Adipose tissue (tissue), 3 donors: Measurements from ENCODE around the gene GATA5. TPM values are rescaled to one million over a fixed set of nuclear protein-coding genes. Genes with fewer than 3 reads are reported as not detected.

Experiments
- H3K27ac ChIP-seq: one replicate; pipeline ENCODE4 v1.5.1; 2013; ENCODE audit warnings: low read depth, low read length
- WGBS, 3 donors: extraction: QIAGEN DNeasy Blood & Tissue Kit; methylation state at CpG; one replicate each; pipeline ENCODE4 v1.1.7; 2013; 5-methylcytosine and 5-hydroxymethylcytosine counted together
- polyA plus RNA-seq, 3 donors: library from polyadenylated mRNA; stranded (reverse); fragments of 200-250 nt; gene quantifications; one replicate each; pipeline ENCODE4 v1.2.3, GENCODE V29; 2013
- donor health status: healthy with polysubstance abuse.
- donor health status: Bipolar disorder and iron deficiency.
- donor health status: healthy.

The GATA5 gene
- polyA plus RNA-seq, 3 donors, result 0.02 to 0.67 (median 0.65) TPM

DNA sequence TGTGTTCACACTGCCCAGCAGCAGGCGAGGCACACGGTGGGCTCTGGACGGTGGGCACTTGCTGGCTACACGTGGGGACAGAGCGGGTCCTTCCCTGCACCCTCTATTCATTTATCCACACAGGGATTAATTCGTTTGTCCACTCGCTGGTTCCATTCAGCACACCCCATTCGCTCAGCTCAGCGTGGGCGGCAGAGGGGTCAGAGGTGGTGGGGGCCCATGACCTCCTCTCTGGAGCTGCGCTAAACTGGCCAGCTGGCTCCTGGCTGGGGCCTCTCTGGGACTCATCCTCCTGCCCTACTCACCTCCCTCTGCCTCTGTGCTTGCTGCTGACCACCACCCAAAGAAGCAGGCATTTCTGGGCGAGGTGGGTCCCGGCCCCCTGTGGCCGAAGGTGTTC, 27.0 kb downstream of the GATA5 start:
- 58 to 80% (median 71%) methylated on average over 14 of the region's 14 CpGs for WGBS, 3 donors
- H3K27ac ChIP-seq, result no peak overlapping the region

DNA sequence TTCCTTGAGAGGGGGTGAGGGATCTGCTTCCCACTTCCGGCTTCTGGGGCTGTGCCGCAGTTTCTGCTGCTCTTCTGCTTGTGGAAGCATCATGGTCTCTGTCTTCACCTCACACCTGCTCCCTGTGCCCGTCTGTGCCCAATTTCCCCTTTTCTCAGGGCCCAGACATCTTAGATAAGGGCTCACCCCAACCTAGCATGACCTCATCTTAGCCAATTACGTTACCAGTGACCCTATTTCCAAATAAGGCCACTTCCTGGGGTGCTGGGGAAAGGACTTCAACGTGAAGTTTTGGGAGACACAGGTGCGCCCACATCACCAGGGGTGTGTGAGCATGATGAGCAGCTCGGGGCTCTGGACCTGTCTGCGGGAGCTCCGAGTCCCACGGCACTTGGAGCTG, 27.8 kb downstream of the GATA5 start:
- WGBS, 3 donors, result 69 to 80% (median 72%) methylated on average over 10 of the region's 10 CpGs

DNA sequence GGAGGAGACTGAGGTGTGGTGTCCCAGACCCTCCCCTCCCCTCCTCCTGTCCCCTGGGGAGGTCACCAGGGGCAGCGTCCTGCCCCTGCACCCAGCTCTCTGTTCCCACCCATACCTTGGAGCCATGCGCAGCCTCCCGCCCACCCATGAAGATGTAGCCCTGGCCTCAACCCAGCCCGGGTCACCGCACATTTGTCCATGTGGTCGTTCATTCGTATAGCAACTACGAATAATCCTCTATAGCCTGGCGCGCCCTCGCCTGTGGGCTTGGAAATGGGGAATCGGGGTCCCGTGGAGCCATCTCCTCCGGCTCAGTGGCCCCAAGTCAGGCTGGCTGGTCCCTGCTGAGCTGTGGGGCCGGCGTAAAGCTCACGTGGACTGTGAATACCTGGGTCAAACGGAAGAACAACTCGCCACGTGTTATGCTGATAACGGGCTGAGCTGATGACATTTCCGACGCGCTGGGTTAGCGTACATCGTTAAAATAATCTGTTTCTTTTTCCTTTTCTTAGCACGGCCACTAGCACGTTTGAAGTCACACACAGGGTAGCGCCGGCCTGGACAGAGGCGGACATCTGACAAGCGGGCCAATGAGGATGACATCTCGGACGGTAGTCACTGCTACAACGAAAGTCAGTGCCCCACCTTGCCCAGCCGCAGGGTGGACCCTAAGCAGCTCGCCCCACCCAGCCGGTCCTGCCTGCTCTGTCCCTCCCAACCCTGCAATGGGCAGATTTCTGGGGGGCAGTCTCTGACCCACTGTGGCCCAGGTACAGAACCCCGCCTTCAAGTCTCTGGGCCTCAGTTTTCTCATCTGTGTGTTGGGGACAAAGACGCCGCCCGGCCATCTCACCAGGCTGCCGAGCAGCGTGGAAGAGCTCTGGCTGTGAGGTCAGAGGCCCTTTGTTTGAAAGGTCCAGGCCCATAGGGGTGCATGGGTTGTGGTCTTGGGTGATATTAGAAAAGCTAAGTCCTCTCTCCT, 28.6 kb downstream of the GATA5 start:
- no peak overlapping the region for H3K27ac ChIP-seq
- 83 to 87% (median 85%) methylated on average over 42 to 44 of the region's 44 CpGs for WGBS, 3 donors

More for the DNA sequence above, 27.8 kb downstream of the GATA5 start:
- no peak overlapping the region for H3K27ac ChIP-seq

DNA sequence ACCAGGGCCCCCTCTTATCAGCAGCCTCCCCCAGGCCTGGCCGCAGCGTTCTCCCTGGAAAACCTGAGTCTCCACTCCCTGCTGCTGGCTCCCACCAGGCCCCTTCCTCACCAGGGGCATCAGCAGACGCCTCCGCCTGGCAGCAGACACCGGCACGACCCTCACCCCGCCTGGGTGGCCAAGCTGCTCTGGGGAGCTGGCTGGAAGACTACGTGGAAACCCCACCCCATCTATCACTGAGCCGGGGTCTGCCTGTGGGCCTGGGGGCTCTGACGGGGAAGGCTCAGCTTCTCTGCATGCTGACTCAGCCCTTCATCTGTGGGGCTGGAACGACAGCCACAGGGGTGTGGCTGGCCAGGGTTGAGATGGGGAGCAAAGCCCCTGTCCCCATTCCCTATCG, 29.3 kb downstream of the GATA5 start:
- 47 to 57% (median 57%) methylated on average over 12 of the region's 12 CpGs for WGBS, 3 donors
- no peak overlapping the region for H3K27ac ChIP-seq

- no peak overlapping the region for H3K27ac ChIP-seq
- 72 to 83% (median 83%) methylated on average over 29 to 31 of the region's 36 CpGs for WGBS, 3 donors
Observed at GRCh38 chr20:62445553-62446340, 30.0 kb downstream of the GATA5 start.

DNA sequence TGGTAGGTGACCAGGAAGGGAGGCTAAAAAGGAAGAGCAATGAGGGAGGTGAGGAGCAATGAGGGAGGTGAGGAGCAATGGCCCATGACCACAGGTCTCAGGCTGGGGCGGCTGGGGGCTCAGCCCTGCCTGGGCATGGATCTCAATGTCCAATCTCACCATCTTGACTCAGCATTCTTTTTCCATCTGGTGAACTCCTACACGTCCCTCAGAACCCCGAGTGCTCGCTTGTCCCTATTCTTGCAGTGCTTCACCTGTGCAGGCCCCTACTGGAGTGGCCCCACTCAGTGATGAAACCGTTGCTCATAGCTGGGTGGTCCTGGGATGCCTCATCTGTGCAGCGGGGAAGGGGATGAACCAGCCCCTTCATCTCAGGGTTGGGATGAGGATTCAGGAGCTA, 31.5 kb downstream of the GATA5 start:
- WGBS, 3 donors, result 82 to 91% (median 84%) methylated on average over 6 of the region's 6 CpGs
- H3K27ac ChIP-seq, result no peak overlapping the region

DNA sequence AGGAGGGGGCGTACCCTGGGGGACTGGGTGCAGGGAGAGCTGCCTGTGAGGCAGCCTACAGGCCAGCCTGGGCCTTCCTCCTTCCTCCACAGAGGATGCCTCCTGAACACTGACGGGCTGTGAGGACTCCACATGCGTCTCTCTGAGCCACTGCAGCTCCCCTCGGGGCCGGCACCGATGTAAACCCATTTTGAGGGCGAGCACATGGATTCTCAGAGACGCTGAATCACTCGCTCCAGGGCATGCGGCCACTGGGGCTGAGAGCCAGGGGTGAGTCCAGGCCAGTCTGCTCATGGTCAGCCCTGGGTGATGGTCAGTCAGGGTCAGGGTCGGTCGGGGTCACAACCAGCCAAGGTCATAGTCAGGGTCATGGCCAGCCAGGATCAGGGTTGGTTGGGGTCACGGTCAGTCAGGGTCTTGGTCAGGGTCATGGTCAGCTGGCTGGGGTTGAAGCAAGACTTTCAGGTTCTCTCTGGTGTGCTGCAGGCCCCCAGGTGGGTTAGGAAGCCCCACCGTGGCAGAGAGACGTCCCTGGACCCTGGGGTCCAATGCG, 33.7 kb downstream of the GATA5 start:
- H3K27ac ChIP-seq, result no peak overlapping the region
- 81 to 85% (median 84%) methylated on average over 16 of the region's 16 CpGs for WGBS, 3 donors

- WGBS, 3 donors, result 64 to 76% (median 72%) methylated on average over 5 of the region's 5 CpGs
- H3K27ac ChIP-seq, result no peak overlapping the region
Observed at GRCh38 chr20:62439218-62439617, 36.6 kb downstream of the GATA5 start.

GRCh38 chr20:62437927-62438326, 37.9 kb downstream of the GATA5 start:
- 78 to 86% (median 84%) methylated on average over 24 of the region's 24 CpGs for WGBS, 3 donors
- H3K27ac ChIP-seq, result no peak overlapping the region

DNA sequence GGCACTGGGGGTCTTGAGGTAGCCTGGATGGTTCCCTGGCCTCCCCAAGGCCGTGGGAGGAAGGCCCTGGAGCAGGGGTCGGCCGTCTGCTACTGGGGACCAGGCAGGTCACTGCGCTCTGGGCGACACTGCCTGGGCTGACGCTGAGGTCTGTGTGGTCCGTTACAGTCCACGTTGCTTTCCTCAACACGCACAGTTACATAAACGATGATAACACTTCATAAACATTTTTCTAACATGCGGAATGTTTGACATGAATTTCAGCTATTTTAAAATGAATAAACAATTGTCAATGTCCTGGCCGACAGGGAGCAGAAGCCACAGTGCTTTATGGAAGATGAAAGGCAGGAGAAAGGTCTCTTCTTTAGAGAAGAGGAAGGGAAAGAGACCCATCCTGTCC, 38.3 kb downstream of the GATA5 start:
- 76 to 83% (median 79%) methylated on average over 12 of the region's 12 CpGs for WGBS, 3 donors
- no peak overlapping the region for H3K27ac ChIP-seq

- no peak overlapping the region for H3K27ac ChIP-seq
- 88 to 95% (median 93%) methylated on average over 3 of the region's 3 CpGs for WGBS, 3 donors
Observed at GRCh38 chr20:62436692-62437091, 39.1 kb downstream of the GATA5 start.

DNA sequence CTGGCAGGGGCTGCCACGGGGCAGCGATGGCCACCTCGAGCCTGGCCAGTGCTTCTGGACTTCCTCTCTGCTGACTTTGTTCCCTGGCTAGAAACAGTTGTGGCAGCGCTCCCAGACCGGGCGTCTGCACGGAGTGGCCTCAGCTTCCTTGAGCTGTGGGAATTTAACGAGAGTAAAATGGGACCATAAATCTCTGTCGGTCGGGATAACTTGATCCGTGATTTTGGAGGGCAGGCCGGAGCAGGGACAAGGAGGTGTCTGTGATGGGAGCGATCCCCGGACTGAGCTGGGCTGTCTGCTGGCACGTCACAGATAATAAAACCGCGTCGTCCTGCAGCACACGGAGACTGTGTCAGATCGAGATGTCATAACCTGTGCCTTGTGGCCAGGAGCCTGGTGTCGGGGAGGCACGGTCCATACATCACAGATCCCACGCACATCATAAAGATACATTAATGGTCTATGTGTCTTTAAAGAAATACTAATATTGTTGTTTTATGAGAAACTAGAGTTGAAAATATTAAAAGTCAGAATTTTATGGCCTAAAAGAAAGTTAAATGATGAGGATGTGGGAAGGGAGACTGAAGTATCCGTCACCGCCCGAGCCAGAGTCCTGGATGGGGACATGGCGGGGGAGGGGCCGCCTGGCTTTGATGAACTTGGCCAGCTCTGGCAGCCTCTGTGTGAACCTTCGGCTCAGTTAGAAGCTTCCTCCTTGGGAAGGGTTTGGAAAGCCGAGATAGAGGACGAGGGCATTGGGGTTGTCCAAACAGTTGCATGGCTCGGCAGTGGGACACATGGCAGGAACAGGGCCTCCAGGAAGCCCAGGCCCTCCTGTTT, 41.9 kb downstream of the GATA5 start:
- 24 to 54% (median 45%) methylated on average over 32 of the region's 32 CpGs for WGBS, 3 donors
- H3K27ac ChIP-seq, result no peak overlapping the region

DNA sequence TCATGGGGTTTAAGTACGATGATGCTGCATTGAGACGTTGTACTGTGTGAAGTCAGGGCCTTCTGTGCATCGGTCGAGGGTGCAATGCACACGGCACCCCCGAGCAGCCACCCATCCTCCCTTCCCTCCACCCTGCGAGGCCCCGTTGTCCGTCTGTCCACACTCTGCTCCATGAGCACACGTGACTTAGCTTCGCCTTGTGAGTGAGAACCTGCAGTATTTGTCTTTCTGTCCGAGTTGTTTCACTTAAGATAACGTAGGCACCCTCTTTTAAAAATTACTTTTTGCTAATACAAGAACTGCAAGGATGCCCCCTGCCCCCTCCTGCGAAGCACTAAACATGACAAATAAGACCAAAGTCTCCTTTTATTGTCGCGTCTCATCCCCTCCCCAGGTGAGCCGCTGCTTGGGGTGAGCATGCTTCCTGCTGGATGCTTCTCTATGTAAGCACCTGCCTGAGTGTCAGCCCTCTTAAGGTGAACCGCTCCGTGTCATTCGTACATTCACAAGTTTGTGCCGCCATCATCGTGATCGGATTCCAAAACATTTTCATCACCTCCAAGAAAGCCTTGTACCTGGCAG, 44.8 kb downstream of the GATA5 start:
- H3K27ac ChIP-seq, result no peak overlapping the region
- 43 to 73% (median 72%) methylated on average over 23 of the region's 23 CpGs for WGBS, 3 donors

GRCh38 chr20:62430311-62430853, 45.4 kb downstream of the GATA5 start:
- 52 to 70% (median 69%) methylated on average over 10 of the region's 10 CpGs for WGBS, 3 donors

GRCh38 chr20:62429455-62430310, 46.1 kb downstream of the GATA5 start:
- 80 to 88% (median 85%) methylated on average over 22 to 23 of the region's 23 CpGs for WGBS, 3 donors
- H3K27ac ChIP-seq, result no peak overlapping the region

More at GRCh38 chr20:62430311-62430853, 45.4 kb downstream of the GATA5 start:
- no peak overlapping the region for H3K27ac ChIP-seq

DNA sequence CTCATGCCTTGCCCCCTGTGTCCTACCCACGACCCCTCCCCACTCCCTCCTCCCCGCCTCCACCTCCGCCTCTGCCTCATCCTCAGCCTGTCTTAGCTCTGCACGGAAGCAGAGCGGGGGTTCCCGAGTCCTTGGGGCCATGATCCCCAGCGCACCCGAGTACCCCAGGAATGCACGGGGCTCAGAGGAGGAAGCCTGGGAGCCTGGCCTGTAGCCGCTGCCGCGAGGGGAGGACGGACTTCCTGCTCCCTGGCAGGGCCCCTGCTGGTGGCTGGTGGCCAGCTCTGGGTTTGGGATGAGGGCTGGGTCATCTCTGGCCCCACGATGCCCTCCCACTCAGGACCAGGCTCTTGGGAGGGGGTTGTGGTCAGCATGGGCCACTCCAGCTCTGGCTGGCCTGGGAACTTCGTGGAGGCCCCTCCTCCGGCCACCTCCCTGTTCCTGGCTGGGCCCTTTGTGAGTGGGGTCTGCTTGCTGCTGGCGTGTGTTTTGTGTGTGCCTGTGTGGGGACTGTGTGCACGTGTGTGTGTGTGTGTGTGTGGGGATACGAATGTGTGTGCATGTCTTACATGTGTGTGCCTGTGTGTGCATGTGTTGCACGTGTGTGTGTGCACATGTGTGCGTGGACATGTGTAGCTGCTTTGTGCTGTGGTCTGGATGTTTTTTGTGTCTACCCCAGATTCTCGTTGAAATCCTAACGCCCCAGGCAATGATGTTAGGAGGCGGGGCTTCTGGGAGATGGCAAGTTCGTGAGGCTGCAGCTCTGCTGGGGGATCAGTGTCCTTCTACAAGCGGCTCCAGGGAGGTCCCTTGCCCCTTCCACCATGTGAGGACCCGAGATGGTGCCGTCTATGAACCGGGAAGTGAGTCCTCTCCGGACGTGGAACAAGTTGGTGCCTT, 47.1 kb downstream of the GATA5 start:
- no peak overlapping the region for H3K27ac ChIP-seq

More for the DNA sequence above, 47.1 kb downstream of the GATA5 start:
- WGBS, 3 donors, result 46 to 64% (median 52%) methylated on average over 30 to 31 of the region's 31 CpGs
